Measurements from ENCODE around the gene SLC22A2.

Gene SLC22A2

DNA sequence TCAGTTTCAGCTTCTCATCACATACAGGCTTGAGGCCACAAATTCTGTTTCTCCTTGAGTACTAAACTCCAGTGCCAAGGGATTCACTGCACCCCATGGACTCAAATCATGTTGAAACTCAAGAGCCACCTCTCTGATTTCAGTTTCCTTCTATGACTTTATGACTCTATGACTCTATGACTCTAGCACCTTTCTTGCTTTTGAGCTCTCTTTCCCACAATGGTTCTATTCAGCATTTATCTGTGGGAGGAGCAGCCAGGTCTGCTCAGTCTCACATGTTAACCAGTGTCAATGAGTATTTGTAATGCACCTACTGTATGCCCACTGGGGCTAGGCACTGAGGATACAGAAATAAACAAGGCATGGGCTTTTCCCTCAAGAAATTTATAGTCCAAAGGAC is 14.6 kb upstream of the SLC22A2 start:
- DNase-seq = no peak

DNA sequence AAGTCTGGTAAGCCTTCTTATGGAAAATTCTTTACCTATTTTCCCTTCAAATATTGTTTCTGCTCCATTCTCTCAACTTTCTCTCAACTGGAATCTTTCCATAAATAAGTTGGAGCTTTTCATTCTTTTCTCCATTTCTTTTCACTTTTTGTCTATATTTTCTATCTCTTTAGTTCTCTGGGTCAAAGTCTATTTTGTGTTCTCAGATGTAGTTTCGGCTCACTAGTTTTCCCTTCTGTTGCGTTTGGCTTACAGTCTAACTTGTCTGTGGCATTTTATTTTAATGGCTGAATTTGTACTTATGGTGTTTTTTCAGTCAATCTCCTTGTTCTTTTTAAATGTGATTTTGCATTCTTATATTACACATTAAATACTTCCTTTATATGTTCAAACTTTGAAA is 14.1 kb upstream of the SLC22A2 start:
- DNase-seq = no peak

DNA sequence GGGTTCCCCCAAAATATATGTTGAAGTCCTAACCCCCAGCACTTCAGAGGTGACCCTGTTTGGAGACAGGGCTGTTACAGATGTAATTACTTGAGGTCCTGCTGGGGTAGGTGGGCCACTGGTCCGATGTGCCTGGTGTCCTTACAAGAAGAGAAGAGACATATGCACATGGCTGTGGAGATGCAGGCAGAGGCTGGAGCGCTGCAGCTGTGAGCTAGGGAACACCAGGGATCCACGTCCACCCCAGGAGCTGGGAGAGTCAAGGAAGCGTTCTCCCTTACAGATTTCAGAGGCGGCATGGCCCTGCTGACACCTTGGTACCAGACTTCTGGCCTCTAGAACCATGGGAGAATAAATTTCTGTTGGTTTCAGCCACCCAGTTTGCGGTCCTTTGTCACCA is 11.7 kb upstream of the SLC22A2 start:
- DNase-seq = no peak

DNA sequence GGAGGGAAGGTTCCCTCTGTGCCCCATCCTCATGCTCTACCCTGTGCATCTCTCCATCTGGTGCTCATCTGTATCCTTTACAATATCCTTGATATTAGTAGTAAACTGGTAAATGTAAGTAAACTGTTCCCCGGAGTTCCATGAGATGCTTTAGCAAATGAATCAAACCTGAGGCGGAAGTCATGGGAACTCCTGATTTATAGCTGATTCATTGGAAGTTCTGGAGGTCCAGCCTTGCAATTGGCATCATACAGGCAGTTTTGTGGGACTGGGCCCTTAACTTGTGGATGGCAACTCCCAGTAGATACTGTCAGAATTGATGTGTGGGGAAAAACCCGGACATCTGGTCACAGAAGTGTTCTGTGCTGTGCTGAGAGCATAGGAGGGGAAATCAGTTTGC is 11.2 kb upstream of the SLC22A2 start:
- no peak for DNase-seq

DNA sequence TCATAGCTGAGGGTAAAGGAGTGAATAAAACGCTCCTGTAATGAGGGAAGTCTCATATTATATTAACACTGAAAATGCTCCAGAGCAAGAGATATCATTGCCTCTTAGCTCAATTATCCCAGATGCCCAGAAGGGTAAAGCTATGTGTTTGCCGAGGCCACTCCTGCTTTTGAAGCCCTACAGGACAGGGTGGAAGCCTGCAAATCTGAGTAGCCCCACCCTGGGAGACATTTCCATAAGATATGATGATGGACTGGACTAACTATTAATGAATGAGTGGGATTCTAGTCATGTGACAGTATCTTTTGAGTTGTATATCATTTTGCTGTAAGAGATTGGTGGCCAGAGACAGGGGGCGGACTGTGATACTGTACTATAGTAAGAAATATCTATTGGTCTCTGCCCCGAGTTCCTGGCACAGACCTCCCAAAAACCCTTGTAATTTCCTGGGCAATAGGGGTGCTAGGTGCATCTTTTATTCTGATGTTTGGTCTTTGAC is 10.5 kb upstream of the SLC22A2 start:
- no peak for DNase-seq

DNA sequence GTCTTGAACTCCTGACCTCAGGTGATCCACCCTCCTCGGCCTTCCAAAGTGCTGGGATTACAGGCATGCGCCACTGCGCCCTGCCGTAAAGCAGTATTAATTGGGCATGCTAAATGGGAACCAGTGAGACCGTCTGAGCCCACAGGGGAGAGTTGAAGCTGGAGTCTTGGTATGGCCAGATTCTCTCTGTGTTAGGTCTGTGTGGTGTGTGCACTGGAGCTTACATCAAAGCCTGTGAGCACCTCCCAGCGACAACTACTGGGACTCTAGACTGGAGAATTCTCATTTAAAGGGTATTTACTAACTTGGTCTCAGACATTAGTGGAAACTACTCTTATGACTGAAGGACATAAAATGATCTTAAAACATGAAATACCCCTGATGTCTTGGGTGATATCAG is 8.5 kb upstream of the SLC22A2 start:
- no peak for DNase-seq

DNA sequence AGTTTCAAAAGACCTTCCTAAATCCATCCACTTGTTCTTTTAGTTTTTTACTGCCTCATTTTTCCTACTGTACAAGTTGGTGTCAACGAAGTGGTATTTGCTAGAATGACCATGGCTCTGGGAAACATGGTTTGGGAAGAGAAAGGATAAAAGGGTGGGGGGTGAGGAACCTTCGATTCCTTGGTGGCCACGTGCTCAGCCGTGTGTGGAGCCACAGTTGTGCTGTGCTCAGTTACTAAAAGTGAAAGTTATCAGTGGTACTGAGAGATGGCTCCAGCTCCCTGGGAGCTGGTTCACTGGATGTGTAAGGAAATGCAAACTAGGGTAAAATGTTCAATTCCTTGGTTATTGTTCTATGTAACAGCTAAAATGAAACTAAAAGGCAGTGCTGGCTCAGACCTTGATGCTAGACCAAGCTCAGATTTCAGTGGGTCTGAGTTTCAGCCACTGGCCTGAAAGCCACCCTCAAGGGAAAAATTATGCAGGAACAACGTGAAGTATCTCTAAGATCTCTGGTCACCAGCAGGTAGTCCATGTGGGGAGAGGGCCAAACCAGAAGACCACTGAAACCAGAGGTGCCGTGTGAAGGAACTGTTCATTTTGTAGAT is 7.4 kb upstream of the SLC22A2 start:
- DNase-seq = no peak

DNA sequence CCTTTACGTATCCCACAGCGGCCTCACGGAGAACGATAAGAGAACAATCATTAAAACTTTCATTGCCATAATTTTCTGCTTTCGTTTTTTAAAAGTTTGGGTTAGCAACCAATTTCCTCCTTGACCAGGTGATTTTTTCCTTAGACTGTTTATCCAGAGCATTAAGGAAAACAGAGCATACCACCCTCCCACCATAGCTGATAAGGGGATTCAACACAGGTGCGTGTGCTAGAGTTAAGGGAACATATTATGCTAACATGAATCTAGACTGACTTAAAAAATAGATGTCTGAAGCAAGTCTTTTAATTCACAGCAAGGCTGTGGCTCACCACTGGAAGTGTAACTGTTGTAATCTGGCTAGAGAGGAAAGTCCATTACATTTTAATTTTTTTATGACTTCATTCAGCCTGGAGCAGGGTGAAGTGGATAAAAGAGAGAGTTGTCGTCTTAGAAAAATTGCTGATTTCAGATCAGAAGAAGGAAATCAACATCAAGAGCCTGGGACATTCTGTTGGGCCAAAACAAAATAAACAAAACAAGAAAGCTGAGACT is 5.5 kb upstream of the SLC22A2 start:
- no peak for DNase-seq

DNA sequence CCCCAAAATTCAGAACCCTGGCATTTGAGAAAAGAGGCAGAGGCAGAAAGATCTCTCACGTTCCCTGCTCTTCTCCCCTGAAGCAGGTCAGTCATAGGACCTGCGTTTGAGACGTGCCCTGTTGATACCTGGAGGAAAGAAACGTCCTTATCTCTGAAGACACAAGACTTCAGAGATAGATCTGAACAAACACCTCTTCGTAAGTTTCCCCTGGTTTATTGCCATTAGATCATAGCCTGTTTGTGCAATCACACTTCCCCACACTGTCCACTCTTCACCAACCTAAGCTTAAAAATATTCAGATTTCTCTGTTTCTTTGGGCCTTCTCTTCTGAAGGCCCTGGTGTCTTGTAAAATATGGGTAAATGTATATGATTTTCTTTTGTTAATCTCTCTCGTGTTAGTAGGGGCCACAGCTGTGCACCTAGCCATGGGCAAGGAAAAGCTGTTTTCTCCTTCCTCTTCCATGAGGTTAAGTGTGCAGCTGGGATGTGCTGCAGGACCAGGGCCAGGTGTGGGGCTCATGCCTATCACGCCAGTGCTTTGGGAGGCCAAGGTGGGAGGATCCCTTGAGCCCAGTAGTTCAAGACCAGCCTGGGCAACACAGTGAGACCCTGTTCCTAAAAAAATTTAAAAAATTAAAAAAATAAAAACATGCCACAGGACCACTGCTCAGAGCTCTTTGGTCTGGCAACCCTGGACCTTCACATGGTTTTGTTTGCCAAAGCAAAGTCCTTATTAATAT is 4.7 kb upstream of the SLC22A2 start:
- no peak for DNase-seq

DNA sequence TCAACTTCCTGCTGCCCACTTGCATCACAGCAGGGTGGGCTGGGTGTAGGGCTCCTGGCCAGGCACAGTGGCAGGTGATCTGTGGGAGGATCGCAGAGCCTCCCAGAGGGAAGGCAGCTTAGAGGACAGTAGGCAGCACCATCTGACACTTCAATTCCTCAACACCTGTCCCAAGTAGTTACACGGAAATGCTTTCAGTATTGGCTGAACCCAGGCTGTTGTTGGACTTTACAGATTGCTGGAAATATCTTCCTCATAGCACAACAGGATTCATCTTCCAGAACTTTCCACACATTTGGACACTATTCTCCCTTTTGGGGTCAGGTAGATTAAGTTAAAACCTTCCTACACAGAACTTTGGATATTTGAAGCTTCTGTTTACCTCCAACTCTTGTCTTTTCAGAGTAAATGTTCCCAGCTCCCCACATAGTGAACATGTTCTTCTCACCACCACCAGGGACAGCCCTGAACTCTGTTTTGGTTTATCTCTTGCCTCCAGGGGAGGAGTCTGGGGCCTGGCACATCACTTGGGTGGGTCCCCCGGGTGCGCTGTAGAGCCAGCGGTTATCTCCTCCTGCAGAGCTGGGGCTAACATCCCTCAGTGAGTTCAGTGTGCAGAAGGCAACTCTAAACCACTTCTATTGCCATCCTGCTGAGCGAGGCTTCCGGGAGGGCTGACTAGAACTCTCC is 3.5 kb upstream of the SLC22A2 start:
- no peak for DNase-seq

DNA sequence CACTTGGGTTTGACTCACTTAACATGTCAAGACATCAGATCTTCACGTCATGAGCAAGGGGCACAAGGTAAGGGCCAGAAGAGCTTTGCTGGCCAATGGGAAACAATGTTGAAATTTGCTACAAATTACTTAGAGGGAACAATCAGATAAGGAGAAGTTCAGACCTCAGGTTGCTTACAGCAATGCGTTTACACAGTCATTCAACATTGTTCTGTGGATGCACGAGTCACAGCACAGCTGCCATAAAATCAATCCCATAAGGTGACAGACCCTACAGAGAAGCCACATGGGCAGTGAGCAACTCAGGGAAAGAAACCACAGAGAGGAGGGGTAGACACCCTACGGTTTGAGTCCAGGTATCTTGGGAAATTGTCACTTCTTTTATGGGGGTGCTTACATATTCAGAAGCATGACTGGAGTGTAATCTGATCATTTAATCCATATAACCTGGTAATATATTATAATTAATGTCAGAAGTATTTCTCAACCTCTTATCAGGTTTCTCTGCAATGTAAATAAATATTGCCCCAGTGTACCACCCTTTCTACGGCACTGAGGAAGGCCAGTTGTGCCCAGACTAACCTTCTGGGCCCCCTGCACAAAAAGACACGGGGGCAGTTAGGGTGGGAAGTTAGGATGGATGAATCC is 2.3 kb upstream of the SLC22A2 start:
- DNase-seq = no peak

DNA sequence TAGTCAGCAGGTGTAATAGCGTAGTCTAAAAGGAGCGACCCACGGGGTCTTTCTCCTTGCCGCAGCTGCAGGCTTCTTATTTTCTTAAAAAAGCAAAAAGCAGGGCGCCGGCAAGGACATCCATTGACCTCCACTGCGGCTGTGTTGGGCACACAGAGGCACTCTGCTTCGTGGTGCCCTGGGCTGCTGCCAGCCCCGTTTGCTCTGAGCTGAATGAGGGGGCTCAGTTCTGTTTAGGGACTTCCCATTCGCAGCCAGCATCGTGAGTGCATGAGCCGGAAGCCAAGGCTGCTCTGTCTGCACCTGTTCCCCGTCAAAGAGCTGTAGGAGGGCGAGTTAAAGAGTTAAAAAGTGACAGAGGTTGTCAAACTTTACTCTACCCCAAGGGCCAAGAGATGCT is 1.7 kb upstream of the SLC22A2 start:
- no peak for DNase-seq

DNA sequence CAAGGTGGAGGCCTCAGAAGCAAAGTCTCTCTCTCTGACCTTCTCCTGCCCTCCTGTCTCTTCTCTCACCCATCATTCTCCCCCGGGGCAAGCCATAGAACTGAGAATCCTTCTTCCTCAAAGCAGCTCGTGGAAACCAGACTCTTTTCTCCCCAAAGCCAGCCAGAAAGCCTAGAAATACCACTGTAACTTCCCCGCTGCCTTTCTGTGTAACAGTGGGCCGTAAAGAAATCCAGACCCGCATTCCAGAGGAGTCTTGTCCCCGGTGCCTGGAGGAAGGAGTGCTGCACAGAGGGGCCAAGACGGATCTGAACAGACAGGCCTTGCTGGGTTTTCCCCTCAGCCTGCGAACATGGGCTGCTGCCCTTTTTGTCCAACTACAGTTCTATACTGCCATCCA is 977 bp upstream of the SLC22A2 start:
- DNase-seq = no peak

DNA sequence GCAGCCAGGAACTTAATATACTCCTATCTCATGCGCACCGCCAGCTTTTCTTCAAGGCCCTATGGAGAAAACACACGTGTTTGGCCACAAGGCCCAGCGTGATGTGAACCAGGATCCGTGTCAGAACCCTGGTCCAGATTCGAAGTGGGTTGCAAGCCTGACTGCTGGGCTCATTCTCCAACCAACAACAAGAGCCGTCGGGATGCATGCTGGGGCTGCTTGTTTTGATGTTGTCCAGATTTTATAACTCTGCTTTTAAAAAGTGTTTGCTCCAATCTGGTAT is 463 bp upstream of the SLC22A2 start:
- no peak for DNase-seq

DNA sequence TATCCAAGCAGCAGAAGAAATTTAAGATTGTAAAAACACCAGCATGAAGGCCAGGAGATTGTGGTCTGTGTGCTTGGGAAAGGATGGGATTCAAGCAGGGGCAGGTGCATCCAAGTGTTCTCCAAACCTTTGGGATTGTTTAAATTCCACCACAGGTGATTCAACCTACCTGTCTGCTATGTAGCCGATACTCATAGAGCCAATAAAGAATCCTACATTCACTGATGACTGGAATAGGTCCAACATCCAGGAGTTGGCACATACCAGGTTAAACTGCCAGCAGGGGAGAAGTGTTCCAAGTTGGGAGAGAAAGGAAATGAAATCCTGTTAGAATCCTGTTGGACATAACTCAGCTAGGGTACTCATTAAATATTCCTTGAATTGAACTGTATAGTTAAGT is 2.2 kb downstream of the SLC22A2 start:
- DNase-seq = no peak

DNA sequence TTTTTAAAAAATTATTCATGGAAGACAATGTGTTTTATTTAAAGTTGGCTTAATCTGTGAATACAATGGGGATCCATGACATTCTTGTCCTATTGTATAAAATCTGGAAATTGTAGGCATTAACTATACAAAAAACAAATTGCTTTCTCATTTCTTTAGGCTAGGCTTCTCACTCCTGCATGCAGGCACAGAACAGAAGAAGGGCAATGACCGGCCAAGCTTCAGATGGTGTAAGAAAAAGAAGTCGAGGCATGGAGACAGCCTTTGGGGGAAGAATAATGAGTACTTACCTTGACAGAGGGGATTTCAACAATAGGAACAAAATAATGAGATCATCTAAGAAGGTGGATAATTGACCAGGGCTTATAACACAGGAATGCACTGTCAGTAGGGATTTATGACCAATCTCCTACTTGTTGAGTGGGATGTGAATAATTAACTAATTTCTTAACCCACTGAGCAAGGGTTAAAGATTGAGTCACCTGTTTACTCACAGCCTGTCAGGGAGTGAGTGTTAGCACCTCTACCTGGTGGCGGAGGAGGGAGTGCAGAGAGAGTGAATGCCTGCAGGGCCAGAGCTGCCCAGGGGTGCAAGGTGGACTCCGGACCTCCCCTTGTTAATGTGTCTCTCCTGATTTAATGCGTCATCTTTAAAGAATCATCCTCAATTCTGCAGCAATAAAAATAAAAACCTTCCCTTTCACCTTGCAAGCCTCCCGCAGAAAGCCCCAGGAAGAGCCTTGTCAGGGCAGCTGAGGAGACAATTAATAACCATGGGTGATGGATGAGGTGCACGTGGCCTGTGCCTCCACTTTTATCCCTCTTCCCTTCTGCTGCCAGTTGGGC is 3.9 kb downstream of the SLC22A2 start:
- no peak for DNase-seq

DNA sequence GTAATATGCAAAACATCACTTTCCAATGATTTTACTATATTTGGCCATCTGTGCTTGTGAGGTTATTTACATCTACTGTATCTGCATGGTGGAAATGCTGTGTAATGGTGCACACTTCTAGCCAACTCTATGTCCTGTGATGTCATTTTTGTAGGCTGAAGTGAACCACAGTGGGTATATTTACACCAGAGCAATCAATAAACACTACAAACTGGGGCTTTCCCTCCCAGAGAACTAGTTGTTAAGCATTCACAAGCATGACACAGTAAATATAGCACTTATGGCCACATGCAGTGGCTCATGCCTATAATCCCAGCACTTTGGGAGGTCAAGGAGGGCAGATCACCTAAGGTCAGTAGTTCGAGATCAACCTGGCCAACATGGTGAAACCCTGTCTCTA is 4.9 kb downstream of the SLC22A2 start:
- DNase-seq = no peak

DNA sequence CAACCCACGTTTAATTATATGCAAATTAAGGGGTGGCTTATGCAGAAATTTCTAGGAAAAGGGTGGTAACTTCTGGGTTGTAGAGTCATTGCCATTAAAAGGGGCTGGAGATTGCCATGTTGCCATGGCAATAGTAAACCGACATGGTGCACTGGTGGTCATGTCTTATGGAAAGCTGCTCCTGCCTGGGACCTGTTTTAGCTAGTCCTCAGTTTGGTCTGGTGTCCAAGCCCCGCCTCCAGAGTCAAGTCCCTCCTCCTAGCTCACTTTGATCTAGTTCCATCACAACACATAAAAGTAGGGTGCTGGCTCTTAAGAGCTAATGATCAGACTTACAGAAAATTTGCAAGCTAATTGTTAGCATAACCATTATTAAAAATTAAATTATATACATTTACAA is 5.3 kb downstream of the SLC22A2 start:
- DNase-seq = no peak

DNA sequence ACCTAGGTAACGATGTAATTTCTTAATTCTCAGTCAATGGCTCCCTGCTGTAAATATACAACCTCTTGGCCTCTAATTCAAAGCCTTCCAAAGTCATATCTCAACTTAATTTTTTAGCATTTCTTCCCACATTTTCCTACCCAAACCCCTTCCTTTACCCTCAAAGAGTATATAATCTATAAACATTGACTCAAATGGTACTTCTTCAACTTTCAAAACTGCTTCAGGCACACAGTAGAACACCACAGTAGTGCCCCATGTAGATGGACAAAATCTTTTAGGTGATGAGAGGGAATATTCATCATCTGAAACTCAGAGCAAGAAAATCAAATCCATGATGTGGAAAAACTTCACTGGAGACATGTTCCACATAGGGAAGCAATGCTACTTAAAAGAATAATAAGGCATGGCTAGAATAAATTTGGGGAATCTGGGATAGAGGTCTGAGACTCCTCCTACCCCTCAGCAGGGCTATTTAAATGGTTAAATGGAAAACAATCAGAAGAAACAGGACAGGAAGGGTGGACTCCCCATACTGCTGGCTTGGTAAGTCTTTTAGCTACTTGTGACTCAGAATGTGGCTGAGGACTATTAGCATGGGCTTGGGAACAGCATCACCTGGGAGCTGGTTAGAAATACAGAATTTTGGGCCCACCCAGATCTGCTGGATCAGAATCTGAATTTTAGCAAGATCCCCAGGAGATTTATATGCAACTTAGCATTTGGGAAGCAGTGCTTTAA is 6.4 kb downstream of the SLC22A2 start:
- DNase-seq = no peak

DNA sequence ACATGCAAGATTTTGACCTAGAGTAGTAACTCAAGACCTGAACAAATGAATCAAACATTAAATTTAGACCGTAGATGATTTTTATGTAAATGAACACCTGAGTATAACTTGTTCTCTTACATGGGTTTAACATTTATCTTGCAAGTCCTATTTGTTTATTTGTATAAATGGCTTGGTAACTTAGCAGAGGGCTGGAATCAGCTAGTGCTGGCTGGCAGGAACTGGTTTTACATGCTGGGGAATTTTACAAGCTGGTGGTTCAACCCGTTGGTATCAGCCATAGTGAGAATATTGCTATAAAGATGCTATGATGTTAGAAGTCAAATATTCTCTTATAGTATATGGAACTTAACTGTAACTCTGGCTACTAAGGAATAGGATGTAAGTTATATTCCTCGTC is 8.9 kb downstream of the SLC22A2 start:
- DNase-seq = no peak

DNA sequence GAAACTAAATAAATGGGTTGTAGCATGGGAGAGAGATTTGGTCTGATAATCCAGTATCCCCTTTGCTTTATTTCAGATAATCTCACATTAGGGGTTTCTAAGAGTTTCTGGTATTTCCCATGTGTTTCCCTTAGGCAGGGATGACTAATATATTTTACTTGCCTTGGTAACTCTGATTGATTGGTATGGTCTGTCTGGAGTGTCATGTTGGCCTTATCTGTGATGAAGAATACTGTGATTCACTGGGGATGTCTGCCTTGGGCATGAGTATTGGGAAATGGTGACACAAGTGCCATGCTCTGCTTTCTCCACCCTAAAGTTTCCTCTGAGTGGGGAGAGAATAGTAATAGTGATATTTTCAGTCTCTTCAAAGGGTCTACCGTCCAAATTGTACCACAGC is 10.1 kb downstream of the SLC22A2 start:
- DNase-seq = no peak

DNA sequence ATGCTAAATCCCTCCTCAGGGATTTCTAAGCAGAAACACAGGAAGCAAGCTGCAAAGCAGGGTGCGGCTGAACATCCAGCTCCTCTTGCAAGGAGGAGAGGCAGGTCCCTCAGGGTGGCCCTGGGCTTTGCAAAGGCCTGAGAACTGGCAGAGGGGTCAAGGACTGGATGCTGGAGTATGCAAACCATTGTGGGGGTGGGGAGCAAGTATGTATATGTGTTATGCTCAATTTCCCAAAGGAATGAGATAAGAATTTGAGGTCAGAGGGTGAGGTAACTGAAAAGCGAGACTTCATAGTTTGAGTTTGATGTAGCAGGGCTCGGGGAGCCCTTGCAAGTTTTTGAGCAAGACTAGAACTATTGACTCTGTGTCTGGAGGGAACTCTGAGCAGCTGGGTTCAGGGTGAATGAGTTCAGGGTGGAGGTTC is 11.2 kb downstream of the SLC22A2 start:
- no peak for DNase-seq
